K562 (cell line): ENCODE results near the gene MRPL22. TPM values are rescaled to one million over a fixed set of nuclear protein-coding genes. Genes with fewer than 3 reads are reported as not detected.

Source experiments
- ATF1 ChIP-seq, 2 experiments: fragments of 450-650 bp in 1 of 2; IDR thresholded peaks; 2 replicates each; pipeline ENCODE4 v1.6.1; 2016; ENCODE audit warnings: missing compliant biosample characterization in 1 of 2, missing genetic modification characterization in 1 of 2
- BCL6 ChIP-seq: fragments of 250-450 bp; sonication (Bioruptor Pico); IDR thresholded peaks from 2 replicates; pipeline ENCODE4 v1.4.0; 2020
- BRD9 ChIP-seq: fragments of 450-650 bp; IDR thresholded peaks from 2 replicates; pipeline ENCODE4 v1.6.1; 2018; ENCODE audit warnings: low read depth; ENCODE audit not compliant: partially characterized antibody
- CEBPZ ChIP-seq: fragments of 150-350 bp; IDR thresholded peaks from 2 replicates; pipeline ENCODE4 v1.6.1; 2014; ENCODE audit warnings: low read depth, mild to moderate bottlenecking, low read length, borderline replicate concordance
- CREBBP ChIP-seq: IDR thresholded peaks from one replicate; pipeline ENCODE4 v1.6.1; 2012; ENCODE audit warnings: low read depth, mild to moderate bottlenecking, control low read depth, inconsistent platforms, low read length
- GABPB1 ChIP-seq: sonication (generic); formaldehyde crosslinking; IDR thresholded peaks from 2 replicates; pipeline ENCODE4 v1.8.0; 2022; ENCODE audit warnings: mild to moderate bottlenecking, missing genetic modification reagents
- KDM5B ChIP-seq: fragments of 200-600 bp; sonication (generic); IDR thresholded peaks from 2 replicates; pipeline ENCODE4 v1.6.1; 2012; ENCODE audit warnings: low read depth, mild to moderate bottlenecking, moderate library complexity, low read length, control low read depth, inconsistent platforms; ENCODE audit not compliant: insufficient replicate concordance
- NR2F6 ChIP-seq: fragments of 450-650 bp; formaldehyde crosslinking; IDR thresholded peaks from 2 replicates; pipeline ENCODE4 v1.4.0; 2020; ENCODE audit warnings: mild to moderate bottlenecking
- PRPF4 ChIP-seq: fragments of 200-400 bp; formaldehyde crosslinking; IDR thresholded peaks from one replicate; pipeline ENCODE4 v1.6.1; 2017; ENCODE audit warnings: low read length, low read depth, mild to moderate bottlenecking; ENCODE audit not compliant: insufficient read depth, poor library complexity, severe bottlenecking
- RBM14 ChIP-seq: fragments of 200-400 bp; formaldehyde crosslinking; IDR thresholded peaks from 2 replicates; pipeline ENCODE4 v1.6.1; 2018; ENCODE audit warnings: low read depth, mild to moderate bottlenecking, low read length, moderate library complexity, borderline replicate concordance; ENCODE audit not compliant: insufficient read depth
- ZNF318 ChIP-seq, 2 experiments: fragments of 450-650 bp; IDR thresholded peaks; 2 replicates each; pipeline ENCODE4 v1.6.1; 2016; ENCODE audit warnings: mild to moderate bottlenecking in 2 of 2, borderline replicate concordance in 1 of 2, low read depth in 1 of 2, moderate library complexity in 1 of 2
- polyA plus RNA-seq, 8 experiments: library from polyadenylated mRNA; depleted of rRNA in 4 of 8; stranded (reverse) in 5 of 8; unstranded in 3 of 8; fragments of >200 nt; fragmentation: Nextera tagmentation in 2 of 8; fragmentation: Illumina TruSeq in 1 of 8; extraction: Ambion mirVana in 2 of 8; extraction: Trizol in 1 of 8; gene quantifications; 2 replicates each; pipeline versions ENCODE4 v1.2.1 to v1.2.3, GENCODE V29; 2011 to 2014; ENCODE audit warnings: inconsistent platforms in 1 of 8, missing spikeins in 1 of 8
- total RNA-seq, 7 experiments: library from RNA; depleted of rRNA in 6 of 7; stranded (reverse); fragments of >200 nt in 6 of 7; fragmentation: Illumina TruSeq in 2 of 7; extraction: Trizol in 2 of 7; gene quantifications; 2 replicates each; pipeline versions ENCODE4 v1.2.1 to v1.2.3, GENCODE V29; 2011 to 2021; ENCODE audit warnings: low replicate concordance in 1 of 7
- TF ChIP-seq, protein P1 (sequence below): conservative IDR thresholded peaks from 2 replicates; pipeline ENCODE4 v1.6.1; 2011; ENCODE audit warnings: low read depth, mild to moderate bottlenecking, low read length; ENCODE audit not compliant: control insufficient read depth

Gene MRPL22
- total and polyA plus RNA-seq, 9 of the 15 experiments (the other 6 are each of a cell fraction or from before 2014, with no cell fraction given): 41.1 to 424 (median 102) TPM

DNA sequence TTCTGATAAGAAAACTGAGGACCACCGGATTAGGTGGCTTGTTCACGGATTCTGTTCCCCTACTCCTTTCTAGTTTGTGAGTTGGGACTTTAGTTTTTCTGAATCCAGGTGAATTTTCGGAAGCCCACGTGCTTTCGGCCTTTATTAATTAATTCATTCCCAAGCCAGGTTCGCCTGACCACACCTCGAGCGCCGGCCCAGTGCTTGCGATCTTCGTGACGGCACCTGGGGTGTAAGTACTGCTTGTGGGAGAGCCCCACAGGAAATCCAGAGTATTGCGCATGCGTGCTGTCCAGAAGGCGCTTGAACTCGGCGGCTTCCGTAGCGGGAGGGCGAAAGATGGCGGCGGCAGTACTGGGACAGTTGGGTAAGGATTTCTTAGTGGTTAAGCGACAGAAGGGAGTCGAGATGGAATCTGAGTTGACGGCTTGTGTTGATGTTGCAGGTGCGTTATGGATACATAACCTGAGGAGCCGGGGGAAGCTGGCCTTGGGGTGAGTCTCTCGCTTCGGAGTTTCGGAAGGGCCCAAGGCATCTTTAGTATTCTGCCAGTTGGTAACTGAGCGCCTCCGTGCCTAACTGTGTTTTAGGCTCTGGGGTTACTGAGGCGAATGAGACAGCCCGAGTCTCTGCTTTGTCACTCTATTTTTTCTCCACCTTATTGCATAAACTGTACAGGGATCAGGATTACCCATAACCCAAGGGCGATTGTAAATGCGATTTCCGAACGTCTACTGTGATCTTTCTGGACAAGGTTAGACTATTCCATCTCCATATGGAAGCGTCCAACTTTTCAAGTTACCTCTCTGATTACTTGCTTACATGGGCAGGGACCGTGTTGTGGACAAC lies at the start of gene MRPL22 (continued):
- no peak for TF ChIP-seq ATF1 (CRISPR knock-in tag; IDR thresholded peaks at IDR 0.05)
- peak; percentile 68 for TF ChIP-seq ATF1 (tag; IDR thresholded peaks at IDR 0.05)
- peak; percentile 58; the same call in 1 of the 2 replicates for TF ChIP-seq GABPB1
- no peak for TF ChIP-seq RBM14
- TF ChIP-seq KDM5B: peak; percentile 87
- TF ChIP-seq ZNF318 (IDR thresholded peaks at IDR 0.05; ENCODE audit: borderline replicate concordance in 1 of 2, low read depth in 1 of 2): no peak
- TF ChIP-seq, protein P1, sequence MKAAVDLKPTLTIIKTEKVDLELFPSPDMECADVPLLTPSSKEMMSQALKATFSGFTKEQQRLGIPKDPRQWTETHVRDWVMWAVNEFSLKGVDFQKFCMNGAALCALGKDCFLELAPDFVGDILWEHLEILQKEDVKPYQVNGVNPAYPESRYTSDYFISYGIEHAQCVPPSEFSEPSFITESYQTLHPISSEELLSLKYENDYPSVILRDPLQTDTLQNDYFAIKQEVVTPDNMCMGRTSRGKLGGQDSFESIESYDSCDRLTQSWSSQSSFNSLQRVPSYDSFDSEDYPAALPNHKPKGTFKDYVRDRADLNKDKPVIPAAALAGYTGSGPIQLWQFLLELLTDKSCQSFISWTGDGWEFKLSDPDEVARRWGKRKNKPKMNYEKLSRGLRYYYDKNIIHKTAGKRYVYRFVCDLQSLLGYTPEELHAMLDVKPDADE: peak; percentile 50; the same call in 1 of the 2 replicates
- no peak for TF ChIP-seq PRPF4
- peak; percentile 77 for TF ChIP-seq BRD9
- TF ChIP-seq BCL6 (CRISPR knock-in tag): 0 out of 2 replicates have a peak, but pooled peaks have one; percentile 31
- TF ChIP-seq NR2F6 (CRISPR knock-in tag): no peak
- TF ChIP-seq CREBBP: no peak
- TF ChIP-seq CEBPZ: no peak
